GM21381 (cell line): Measurements from ENCODE around the gene CBLB.

Experiments used
- ATAC-seq: cut with Tn5 transposase; IDR thresholded peaks from one replicate; pipeline ENCODE4 v1.9.1; 2021; ENCODE audit warnings: mild to moderate bottlenecking, moderate library complexity; ENCODE audit not compliant: unreplicated experiment

The CBLB gene

DNA sequence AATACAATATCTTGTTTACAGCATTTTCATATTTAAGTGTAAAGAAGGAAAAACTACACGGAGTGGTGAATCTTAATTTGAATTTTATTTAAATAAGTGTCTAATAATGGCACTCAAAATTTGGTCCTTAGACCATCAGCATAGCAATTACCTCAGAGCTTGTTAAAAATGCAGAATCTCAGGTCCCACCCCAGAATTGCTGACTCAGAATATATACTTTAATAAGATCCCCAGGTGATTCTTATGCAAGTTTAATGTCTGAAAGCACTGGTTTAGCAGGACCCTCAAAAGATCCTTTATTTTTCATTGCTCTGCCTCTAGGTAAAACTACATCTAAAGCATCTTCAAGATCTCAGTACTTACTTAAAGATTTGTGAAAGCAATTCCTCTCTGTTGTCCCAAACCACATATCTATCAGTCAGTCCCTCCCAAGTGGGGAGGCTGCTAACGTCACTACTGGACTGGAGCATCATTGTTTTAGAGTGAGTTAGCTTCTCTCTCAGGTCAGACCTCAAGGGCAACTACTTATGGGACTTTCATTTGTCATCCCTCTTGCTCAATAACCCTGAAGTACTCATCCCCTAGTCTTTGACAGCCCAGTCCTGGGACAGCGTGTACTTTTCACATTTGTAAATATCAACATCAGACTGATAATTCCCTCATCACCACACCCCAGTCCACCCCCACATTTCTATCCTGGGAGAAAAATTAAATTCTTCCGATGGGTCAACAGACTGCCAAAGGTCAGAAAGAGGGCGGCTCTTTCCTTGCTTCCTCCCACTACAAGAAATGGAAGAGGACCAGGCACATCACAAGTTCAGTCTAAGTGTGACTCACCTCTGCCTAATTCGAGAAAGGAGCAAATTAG lies 76.7 kb downstream of the CBLB start:
- ATAC-seq, result no peak

DNA sequence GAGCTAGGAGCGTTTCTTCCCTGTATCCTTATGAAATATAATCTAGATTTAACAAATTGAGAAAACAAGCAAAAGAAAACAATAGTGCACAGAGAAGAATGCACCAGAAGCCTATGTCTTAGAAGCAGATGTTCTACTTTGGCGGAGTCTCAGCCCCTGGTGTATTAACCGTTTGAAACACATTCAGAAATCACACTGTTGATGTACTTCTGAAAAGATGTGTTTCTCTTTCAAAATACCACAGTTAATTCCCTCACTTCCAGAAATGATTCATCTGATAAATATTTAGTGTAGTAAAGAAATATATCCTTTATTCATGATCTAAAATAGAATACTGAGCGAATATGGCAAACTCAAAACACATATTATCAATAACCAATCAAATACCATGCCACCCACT lies 77.7 kb downstream of the CBLB start:
- no peak for ATAC-seq

DNA sequence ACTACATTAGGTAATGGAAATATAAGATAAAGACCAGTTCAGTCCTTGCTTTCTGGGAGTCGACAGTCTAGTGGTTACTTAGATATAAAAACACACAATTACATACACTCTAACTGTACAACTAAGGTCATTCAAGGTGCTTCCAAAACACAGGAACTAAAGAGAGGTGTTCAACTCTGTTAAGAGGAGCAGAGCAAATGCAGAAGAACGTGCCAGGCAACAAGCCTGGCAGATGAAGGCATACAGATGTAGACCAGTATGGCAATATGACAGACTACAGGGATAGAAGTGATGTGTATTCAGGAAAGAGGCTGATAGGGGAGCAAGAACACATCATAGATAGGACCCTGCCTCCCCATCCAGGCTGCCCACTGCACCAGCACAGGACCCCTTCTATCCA lies 78.3 kb downstream of the CBLB start:
- no peak for ATAC-seq

DNA sequence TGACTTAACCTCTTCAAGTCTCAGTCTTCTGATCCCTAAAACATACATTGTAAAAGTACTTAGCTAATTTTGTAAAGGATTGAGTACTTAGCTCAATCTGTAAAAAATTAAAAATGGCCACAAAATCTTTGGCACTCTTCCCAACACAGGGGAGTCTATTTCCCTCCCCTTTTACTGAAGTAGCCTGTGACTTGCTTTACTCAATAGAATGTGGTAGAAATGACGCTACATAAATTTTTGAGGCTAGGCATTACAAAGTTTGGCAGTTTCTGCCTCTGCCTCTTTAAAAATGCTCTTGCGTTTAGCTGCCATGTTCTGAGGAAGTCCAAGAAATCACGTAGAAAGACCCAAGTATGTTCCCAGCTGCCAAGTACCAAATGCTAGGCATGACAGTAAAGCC lies 80.2 kb downstream of the CBLB start:
- no peak for ATAC-seq

DNA sequence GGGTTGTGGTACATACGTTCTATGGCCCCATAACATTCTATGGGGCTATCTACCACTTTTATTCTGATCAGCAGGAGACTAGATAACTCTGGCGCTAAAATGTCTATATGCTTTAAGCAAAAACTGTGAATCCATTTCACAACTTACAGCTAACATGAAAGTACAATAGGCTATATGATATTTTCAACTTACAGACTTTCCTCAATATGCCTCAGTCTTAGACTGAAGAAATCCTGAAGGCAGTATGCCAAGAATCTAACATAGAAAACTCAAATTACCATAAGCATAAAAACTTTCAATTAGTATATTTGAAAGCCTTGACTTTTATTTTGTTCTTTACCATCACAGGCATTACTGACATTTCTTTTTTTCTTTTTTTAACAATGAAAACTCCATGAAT lies 81.4 kb downstream of the CBLB start:
- ATAC-seq, result no peak

DNA sequence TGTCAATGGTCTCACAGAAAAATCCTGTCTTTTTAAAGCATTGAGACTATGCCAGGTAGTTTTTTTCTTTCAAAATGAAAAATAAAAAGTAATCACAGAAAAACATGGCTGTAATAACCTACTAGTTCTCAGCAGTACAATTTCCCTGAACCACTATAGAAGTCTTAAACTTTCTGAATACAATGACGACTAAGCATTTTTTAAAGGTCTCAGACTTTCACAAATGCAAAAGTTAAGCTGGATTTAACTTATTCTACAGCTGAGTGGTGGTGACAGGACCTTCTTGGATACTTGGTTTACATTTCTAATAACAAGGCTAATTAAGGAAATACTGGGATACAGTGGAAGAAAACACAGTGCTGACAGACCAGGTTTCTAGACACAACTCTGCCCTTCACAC lies 81.8 kb downstream of the CBLB start:
- no peak for ATAC-seq

DNA sequence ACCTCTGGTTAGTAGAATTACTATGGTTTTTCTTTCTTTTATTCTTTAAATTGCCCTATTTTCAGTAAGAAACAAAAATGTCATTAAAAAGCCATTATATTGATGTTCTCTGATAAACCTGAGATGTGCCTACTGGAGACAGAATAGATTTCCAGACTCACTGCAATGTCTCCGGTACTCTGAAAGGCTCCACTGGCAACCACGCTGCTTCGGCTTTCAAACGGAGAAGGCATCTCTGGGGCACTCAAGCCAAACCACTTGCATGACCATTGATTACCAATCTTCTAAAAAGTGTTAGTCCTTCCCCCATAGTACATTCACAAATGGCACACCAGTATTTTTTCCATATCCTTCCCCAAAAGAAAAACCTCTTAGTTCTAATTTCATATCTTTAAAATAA lies 82.6 kb downstream of the CBLB start:
- ATAC-seq, result no peak

DNA sequence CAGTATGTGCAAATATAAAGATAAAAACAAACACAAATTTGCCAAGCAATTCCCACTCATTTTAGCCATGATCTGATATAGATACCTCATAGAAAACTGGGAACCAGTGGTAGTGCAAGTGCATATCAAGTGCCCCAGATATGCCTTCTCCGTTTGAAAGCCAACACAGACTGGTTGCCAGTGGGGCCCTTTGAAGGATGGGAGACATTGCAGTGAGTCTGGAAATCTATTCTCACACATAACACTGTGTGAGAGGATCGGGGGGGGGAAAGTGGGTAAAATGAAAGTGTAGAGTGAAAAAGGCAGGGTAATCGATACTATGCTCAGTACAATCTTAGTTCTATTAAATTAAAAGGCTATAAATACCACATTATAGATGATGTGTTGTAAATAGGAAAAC lies 83.0 kb downstream of the CBLB start:
- ATAC-seq, result no peak

DNA sequence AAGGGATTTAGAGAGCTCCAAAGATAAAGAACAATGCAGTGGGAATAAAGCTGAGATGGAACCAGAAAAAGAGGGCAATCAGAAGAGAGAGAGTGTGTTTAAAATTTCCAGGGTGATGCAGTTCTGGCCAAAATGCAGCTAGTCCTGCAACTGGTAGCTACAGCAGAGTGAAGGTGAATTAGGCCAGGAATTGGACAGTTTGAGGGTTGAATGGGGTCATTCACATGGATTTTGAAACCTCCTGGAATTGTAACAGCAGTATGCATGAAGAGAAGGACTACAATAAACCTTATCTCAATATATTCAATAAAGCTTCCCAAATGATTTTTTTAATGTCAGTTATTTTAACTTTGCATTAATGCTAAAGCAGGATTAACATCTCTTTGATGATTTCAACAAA lies 85.2 kb downstream of the CBLB start:
- ATAC-seq, result no peak

DNA sequence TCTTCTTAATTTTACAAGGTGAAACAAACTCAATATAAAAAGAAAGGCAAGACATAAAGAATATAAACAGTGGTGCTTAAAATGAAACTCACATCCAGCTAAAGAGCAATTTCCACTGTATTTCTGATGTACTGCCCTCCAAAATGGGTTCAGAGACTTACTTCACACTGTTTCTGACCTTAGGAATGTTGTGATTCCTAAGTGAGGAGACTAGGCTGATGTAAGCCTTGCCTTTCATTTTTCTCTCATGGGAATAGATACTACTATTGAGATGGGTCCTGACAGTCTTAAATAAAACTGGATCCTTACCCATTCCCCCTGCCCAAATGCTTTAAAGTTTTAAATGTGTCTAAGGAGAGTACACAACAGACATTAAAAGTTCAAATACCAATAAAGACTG lies 86.9 kb downstream of the CBLB start:
- ATAC-seq, result no peak

DNA sequence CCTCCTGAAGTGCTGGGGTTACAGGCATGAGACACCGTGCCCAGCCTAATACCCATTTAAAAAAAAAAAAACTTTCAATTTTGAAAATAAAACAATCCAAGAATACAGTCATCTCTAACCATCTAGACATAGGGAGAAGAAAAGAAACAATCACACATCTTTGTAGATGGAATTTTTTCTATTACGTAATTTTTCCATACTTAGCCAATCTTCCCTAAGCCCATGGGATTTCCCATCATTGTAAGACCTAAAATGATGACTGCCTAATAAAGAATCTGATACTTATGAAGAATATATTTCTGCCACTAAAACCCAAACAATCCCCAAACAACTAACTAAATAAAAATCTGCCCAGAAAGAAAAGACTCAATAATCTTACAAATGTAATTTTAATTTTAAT lies 88.7 kb downstream of the CBLB start:
- no peak for ATAC-seq

DNA sequence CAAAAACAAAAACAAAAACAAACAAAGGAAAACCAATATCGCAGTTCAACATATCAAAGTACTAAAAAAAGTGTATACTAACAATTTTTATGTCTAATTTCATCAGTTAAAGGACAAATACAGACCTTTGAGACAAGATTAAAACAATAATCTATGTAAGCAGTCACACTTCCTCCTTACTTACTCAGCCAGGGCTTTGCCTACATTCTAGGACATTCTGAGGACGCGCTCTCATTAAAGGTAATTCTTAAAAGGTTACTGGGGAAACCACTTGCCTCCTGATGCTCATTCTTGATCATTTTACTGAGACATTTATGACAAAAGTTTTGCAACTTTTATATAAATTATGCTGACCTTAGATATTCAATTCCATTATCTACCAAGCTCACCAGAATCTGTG lies 93.4 kb downstream of the CBLB start:
- ATAC-seq, result no peak

DNA sequence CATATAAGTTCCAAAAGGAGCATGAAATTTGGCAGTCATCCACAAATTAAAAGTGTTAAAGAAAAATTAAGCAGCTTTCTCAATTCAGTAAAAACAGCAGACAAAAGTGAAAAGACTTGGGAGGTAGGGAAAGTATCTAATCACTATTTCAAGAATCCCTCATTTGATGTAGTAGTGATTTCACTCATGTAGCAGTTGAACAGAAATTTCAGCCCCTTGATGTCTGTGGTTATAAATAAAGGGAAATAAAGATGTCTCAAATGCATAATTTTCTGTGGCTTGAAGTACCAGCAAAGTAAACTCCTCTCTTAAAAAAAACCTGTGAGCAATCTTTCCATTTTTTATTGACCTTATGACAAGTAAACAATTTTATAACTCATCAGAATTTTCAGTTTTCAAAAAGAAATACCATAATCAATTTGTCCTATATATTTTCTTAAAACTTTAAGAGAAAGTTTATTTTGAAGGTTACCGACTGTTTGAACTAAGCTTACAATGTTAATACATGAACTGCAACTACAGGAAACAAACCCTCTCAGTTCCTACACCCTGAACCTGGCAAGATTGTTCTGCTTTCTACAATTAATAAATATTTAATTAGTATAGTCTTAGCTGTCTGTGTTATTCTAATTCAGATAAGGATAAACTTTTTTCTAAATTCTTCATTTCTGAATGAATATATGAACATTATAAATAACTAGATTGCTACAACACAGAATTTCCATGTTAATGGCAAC lies 94.2 kb downstream of the CBLB start:
- no peak for ATAC-seq

DNA sequence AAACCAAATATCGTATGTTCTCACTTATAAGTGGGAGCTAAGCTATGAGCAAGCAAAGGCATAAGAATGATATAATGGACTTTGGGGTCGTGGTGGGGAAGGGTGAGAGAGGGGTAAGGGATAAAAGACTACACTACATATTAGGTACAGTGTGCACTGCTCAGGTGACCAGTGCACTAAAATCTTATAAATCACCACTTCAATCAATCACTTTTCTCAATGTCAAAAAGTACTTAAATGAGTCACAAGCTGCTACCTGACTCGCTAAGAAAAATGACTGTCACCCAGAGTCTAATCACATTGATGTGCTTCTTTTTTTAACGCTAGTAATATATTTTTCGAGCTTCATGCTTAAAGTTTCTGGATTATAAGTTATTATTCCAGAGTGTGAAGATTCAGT lies 95.5 kb downstream of the CBLB start:
- ATAC-seq, result no peak

DNA sequence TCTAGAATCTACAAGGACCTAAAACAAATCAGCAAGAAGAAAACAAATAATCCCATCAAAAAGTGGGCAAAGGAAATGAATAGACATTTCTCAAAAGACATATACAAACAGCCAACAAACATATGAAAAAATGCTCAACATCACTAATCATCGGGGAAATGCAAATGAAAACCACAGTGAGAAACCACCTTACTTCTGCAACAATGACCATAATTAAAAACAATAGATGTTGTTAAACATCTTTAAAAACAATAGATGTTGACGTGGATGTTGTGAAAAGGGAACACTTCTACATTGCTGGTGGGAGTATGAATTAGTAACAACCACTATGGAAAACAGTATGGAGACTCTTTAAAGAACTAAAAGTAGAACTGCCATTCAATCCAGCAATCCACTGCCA lies 96.2 kb downstream of the CBLB start:
- no peak for ATAC-seq

DNA sequence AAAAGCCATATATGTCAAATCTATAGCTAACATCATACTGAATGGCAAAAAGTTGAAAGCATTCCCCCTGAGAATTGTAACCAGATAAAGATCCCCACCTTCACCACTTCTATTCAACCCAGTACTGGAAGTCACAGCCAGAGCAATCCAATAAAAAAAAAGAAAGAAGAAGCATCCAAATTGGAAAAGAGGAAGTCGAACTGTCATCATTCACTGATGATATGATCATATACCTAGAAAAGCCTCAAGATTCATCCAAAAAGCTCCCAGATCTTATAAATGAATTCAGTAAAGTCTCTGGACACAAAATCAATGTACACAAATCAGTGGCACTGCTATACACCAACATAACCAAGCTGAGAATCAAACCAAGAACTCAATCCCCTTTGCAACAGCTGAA lies 97.4 kb downstream of the CBLB start:
- no peak for ATAC-seq

DNA sequence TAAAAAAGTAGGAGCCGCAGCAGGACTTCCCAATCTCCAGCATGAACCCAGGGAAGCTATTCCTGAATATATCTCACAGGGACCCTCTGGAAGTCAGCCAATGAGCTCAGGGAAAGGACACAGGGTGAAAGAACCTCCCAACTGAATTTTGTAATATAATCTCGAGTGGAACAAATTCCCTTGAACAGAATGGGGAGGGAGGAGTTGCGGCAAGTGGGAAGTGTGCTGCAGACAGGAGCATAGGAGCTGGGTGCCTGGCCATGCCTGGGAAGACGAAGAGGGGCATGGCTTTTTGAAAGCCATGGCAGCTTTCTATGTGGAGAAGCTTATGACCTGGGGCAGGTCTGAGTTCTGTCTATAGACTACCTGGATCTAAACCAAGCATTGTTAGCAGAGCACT lies 98.4 kb downstream of the CBLB start:
- ATAC-seq, result no peak

DNA sequence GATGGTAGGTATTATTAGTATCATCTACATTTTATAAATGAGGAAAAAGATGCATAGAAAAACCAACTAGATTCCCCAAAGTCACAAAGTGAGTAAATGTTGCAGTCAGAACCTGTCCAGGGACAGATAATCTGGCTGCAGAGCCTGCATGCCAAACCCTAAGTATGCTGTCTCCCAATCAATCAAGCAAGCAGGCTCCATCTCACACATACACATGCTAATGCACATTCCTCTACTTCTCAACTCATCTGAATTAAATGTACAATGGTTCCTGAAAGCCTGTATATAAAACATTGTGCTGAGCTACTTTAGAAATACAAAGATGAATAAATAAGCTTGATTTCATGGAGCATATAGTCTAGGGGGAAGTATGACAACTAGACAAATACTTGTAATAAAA lies 101.0 kb downstream of the CBLB start:
- ATAC-seq, result no peak

DNA sequence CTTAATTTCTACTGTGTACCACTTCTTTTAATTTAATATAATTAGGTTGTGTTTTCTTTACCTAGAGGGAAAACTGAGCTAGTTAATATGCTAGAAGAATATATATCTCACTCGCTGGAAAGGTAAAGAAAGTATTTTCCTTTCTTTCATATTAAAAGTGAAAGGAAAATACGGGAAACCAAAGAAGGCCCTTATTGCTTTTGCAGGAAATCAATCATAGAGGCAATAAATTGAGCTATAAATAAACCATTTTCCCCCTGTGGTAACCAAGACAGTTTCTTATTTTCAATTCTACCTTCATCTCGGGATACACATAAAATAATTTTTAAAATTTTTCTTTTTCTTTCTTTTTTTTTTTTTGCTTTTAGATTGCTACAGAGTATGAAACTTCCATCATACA lies 101.6 kb downstream of the CBLB start:
- ATAC-seq, result no peak

DNA sequence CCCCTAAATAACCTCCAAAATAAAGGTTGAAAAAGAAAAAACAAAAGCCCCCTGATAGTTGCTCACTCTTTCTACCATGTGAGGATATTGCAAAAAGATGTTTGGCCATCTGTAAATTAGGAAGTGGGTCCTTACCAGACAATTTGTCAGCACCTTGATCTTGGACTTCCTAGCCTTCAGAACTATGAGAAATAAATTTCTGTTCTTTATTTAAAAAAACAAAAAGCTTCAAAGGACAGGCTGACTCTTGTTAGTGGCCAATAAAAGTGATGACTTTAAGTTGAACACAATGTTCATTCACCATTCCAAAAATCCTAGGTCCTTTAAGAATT lies 103.5 kb downstream of the CBLB start:
- ATAC-seq, result no peak

DNA sequence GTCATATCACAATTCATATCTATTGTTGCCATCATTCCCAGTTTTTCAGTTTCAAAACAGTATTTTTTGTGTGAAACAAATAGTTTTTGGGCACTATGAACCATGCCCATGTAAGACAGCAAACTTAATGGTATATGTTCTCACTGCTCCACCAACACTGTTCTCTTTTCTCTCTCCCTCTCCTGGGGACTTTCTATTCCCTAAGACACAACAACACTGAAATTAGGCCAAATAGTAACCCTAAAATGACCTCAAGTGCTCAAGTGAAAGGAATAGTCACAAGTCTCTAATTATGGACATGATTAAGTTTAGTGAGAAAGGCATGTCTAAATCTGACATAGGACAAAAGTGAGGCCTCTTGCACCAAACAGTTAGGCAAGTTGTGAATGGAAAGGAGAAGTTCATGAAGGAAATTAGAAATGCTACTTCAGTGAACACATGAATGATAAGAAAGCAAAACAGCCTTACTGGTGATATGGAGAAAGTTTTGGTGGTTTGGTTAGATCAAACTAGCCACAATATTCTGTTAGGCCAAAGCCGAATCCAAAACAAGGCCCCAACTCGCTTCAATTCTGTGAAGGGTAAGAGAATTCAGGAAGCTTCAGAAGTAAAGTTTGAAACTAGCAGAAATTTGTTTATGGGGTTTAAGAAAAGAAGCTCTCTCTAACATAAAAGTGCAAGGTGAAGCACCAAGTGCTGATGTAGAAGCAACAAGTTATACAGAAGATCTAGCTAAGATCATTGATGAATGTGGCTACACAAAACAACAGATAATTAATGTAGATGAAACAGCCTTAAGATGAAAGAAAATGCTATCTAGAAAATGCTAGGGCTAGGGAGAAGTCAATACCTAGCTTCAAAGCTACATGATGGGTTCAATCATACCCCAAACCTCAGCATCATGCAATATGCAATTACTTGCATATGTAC lies 104.2 kb downstream of the CBLB start:
- no peak for ATAC-seq

DNA sequence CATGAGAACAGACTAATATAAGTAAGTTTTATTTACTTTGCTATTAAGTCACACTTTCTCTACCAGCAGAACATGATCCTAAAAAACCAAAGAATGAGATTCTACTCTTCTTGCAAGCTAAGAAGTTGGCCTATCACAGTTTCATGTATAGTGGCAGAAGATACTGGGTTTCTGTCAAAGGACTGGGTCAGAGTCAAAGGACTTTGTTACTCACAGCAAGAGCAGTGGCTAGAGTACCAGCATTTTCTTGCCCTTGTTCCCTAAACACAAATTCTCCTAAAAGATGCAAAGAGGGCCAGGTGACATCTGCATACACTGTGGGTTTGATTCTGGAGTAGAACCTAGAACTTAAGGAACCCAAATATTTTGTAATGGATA lies 105.2 kb downstream of the CBLB start:
- ATAC-seq, result no peak
